ENCODE measurements around the gene ANGPTL1. TPM values are rescaled to one million over a fixed set of nuclear protein-coding genes. Genes with fewer than 3 reads are reported as not detected.

ANGPTL1 gene, protein sequence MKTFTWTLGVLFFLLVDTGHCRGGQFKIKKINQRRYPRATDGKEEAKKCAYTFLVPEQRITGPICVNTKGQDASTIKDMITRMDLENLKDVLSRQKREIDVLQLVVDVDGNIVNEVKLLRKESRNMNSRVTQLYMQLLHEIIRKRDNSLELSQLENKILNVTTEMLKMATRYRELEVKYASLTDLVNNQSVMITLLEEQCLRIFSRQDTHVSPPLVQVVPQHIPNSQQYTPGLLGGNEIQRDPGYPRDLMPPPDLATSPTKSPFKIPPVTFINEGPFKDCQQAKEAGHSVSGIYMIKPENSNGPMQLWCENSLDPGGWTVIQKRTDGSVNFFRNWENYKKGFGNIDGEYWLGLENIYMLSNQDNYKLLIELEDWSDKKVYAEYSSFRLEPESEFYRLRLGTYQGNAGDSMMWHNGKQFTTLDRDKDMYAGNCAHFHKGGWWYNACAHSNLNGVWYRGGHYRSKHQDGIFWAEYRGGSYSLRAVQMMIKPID
- not detected in 2 replicates for total RNA-seq (2013; cell fraction: nucleolus; rRNA removed)
- total RNA-seq (2014; rRNA removed) = not detected in 2 replicates
- not detected in 2 replicates for total RNA-seq (2014; rRNA removed; fragmentation: Illumina TruSeq; extraction: Trizol)
- not detected in 2 replicates for total RNA-seq (2021)
- not detected for polyA plus RNA-seq (2011; ENCODE audit: low read depth)
- not detected in 2 replicates for polyA plus RNA-seq (2011; rRNA removed)
- not detected in 2 replicates for polyA plus RNA-seq (2011; cell fraction: cytosol; rRNA removed)
- not detected in 2 replicates for polyA plus RNA-seq (2011; cell fraction: nucleus; rRNA removed)
- 0.05 TPM in 1 of 2 replicates, not detected in the other for polyA plus RNA-seq (2012)
- polyA plus RNA-seq (2014; fragmentation: Illumina TruSeq; extraction: Trizol) = not detected in 2 replicates
- not detected for polyA plus RNA-seq (2014; fragmentation: Nextera tagmentation; extraction: Ambion mirVana)
- not detected in 2 replicates for polyA plus RNA-seq (2014; rRNA removed)
- not detected for polyA plus RNA-seq (2016; fragmentation: Nextera tagmentation; extraction: Ambion mirVana)
- polyA minus RNA-seq (2011; rRNA and poly(A)+ RNA removed) = not detected in 2 replicates
- polyA minus RNA-seq (2011; cell fraction: cytosol; rRNA and poly(A)+ RNA removed) = not detected in 2 replicates
- polyA minus RNA-seq (2011; cell fraction: nucleus; rRNA and poly(A)+ RNA removed) = not detected in 2 replicates
- Bru-seq, nascent RNA = percentile 4 among the genes with signal in this experiment
- percentile 5 among the genes with signal in this experiment for BruChase-seq, experiment 1, labeled RNA remaining after a 6-hour chase
- BruChase-seq, experiment 2, labeled RNA remaining after a 2-hour chase = percentile 7 among the genes with signal in this experiment
- long read RNA-seq, experiment 1 = 0 reads
- long read RNA-seq, experiment 2 = 0 reads

DNA sequence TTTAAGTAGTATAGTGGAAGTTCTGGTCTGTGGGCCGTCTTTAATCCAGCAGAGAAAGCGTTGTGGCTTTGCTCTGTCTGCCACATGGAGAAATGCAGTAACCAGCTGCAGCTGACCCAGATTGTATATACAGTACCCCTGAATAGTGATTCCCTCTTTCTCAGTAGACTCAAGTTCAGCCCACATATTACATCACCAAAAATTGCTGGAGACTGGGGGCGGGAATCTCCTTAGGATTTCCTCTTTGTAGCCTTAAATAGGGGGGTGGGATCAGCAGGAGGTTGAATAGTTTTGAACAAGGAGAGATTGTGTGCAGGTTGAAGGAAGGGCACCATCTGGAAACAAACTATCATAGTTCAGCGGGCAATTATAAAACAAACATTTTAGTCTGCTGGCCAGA lies at the start of gene ANGPTL1:
Gene ANGPTL1, minus strand, starts transcription at position 134 of the 400 bp plus-strand sequence. CDS start 5,301 bp downstream, outside the sequence.
- H2AFZ ChIP-seq (ENCODE audit: control insufficient read depth, low read depth, low read length) = no peak within 1 kb of the TSS
- H3K4me3 ChIP-seq = no peak within 1 kb of the TSS
- no peaks in the 10 kb centered on the region for H3K36me3 ChIP-seq (ENCODE audit: control insufficient read depth in 2 of 2, insufficient read depth in 2 of 2, low read length in 1 of 2)
- H3K27ac ChIP-seq (ENCODE audit: control insufficient read depth, insufficient read depth) = no peak within 1 kb of the TSS
- ATAC-seq = no peak
- no peak within 1 kb of the TSS for H3K4me2 ChIP-seq (ENCODE audit: control insufficient read depth, insufficient read depth)
- no peaks in the 10 kb centered on the region for H3K4me1 ChIP-seq (ENCODE audit: control insufficient read depth, insufficient read depth, low read length)
- no TSS peak for BruUV-seq (replicated peaks)
- H3K79me2 ChIP-seq (ENCODE audit: control insufficient read depth, insufficient read depth, low read length) = no peaks in the 10 kb centered on the region
- H3K27me3 ChIP-seq (replicated peaks in 1 of 2; ENCODE audit: control insufficient read depth in 2 of 2, insufficient read depth in 2 of 2, low read length in 1 of 2) = no peaks in the 10 kb centered on the region
- H3K9ac ChIP-seq (ENCODE audit: control insufficient read depth, insufficient read depth, low read length) = no peak within 1 kb of the TSS
- DNase-seq (ENCODE audit: low read depth, low spot score) = no peak
- H3K9me3 ChIP-seq (replicated peaks; ENCODE audit: control insufficient read depth, insufficient read depth, low read length) = no peaks in the 10 kb centered on the region
- 49% methylated on average over 4 of the region's 4 CpGs for WGBS (ENCODE audit: insufficient coverage, insufficient replicate concordance, low lambda C conversion rate, missing lambda C conversion rate)
- ChIA-PET POLR2A (interaction anchor here (1.1 kb wide), 1 partner anchor 10 kb away, joined by 4 read pairs; no protein-coding TSS in a partner anchor), CTCF (interaction anchor here (1.7 to 2.2 kb wide), 2 partner anchors 12 to 132 kb away, joined by 3 to 13 read pairs; no protein-coding TSS in a partner anchor), SMC1A (ENCODE audit: uncharacterized antibody, unreplicated experiment) (interaction anchor here (0.7 to 2.2 kb wide), 5 partner anchors 9 to 806 kb away, joined by 3 to 7 read pairs (median 4); no protein-coding TSS in a partner anchor), RAD21 (ENCODE audit: unreplicated experiment) (no interaction called here)
- FAIRE-seq = no peak
- H4K20me1 ChIP-seq (ENCODE audit: control insufficient read depth, insufficient read depth) = no peaks in the 10 kb centered on the region
- intact Hi-C loops (cut with micrococcal nuclease; ENCODE audit: unreplicated experiment) (no loop called here), in situ Hi-C loops (cut with MboI) (no loop called here)
- TF ChIP-seq, protein P1, sequence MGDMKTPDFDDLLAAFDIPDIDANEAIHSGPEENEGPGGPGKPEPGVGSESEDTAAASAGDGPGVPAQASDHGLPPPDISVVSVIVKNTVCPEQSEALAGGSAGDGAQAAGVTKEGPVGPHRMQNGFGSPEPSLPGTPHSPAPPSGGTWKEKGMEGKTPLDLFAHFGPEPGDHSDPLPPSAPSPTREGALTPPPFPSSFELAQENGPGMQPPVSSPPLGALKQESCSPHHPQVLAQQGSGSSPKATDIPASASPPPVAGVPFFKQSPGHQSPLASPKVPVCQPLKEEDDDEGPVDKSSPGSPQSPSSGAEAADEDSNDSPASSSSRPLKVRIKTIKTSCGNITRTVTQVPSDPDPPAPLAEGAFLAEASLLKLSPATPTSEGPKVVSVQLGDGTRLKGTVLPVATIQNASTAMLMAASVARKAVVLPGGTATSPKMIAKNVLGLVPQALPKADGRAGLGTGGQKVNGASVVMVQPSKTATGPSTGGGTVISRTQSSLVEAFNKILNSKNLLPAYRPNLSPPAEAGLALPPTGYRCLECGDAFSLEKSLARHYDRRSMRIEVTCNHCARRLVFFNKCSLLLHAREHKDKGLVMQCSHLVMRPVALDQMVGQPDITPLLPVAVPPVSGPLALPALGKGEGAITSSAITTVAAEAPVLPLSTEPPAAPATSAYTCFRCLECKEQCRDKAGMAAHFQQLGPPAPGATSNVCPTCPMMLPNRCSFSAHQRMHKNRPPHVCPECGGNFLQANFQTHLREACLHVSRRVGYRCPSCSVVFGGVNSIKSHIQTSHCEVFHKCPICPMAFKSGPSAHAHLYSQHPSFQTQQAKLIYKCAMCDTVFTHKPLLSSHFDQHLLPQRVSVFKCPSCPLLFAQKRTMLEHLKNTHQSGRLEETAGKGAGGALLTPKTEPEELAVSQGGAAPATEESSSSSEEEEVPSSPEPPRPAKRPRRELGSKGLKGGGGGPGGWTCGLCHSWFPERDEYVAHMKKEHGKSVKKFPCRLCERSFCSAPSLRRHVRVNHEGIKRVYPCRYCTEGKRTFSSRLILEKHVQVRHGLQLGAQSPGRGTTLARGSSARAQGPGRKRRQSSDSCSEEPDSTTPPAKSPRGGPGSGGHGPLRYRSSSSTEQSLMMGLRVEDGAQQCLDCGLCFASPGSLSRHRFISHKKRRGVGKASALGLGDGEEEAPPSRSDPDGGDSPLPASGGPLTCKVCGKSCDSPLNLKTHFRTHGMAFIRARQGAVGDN (IDR thresholded peaks at IDR 0.05) = no peak
- TF ChIP-seq, protein P2, sequence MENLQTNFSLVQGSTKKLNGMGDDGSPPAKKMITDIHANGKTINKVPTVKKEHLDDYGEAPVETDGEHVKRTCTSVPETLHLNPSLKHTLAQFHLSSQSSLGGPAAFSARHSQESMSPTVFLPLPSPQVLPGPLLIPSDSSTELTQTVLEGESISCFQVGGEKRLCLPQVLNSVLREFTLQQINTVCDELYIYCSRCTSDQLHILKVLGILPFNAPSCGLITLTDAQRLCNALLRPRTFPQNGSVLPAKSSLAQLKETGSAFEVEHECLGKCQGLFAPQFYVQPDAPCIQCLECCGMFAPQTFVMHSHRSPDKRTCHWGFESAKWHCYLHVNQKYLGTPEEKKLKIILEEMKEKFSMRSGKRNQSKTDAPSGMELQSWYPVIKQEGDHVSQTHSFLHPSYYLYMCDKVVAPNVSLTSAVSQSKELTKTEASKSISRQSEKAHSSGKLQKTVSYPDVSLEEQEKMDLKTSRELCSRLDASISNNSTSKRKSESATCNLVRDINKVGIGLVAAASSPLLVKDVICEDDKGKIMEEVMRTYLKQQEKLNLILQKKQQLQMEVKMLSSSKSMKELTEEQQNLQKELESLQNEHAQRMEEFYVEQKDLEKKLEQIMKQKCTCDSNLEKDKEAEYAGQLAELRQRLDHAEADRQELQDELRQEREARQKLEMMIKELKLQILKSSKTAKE (IDR thresholded peaks at IDR 0.05; ENCODE audit: low read depth, poor library complexity, severe bottlenecking) = no peak
- TF ChIP-seq, protein P3, sequence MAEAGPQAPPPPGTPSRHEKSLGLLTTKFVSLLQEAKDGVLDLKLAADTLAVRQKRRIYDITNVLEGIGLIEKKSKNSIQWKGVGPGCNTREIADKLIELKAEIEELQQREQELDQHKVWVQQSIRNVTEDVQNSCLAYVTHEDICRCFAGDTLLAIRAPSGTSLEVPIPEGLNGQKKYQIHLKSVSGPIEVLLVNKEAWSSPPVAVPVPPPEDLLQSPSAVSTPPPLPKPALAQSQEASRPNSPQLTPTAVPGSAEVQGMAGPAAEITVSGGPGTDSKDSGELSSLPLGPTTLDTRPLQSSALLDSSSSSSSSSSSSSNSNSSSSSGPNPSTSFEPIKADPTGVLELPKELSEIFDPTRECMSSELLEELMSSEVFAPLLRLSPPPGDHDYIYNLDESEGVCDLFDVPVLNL (IDR thresholded peaks at IDR 0.05; ENCODE audit: low read depth, low read length) = no peak
- TF ChIP-seq TCF7 (IDR thresholded peaks at IDR 0.05; ENCODE audit: borderline replicate concordance) (no peak), IKZF2 (IDR thresholded peaks at IDR 0.05) (no peak), SRF (IDR thresholded peaks at IDR 0.05; ENCODE audit: low read depth in 2 of 2, low read length in 2 of 2) (no peak), NR2F1 (conservative IDR thresholded peaks at IDR 0.05) (no peak), MYB (IDR thresholded peaks at IDR 0.05; ENCODE audit: borderline replicate concordance, low read depth, low read length) (no peak), PAX8 (IDR thresholded peaks at IDR 0.05) (no peak), ZNF274 (IDR thresholded peaks at IDR 0.05; ENCODE audit: insufficient read depth, insufficient read length) (no peak), HCFC1 (IDR thresholded peaks at IDR 0.05; ENCODE audit: low read length) (no peak), HDAC6 (IDR thresholded peaks at IDR 0.05; ENCODE audit: unreplicated experiment) (no peak)

All from GM12878 (cell line).